CD4-positive, CD25-positive, alpha-beta regulatory T cell (primary cell): ENCODE data around the gene TRAPPC12. TPM values are rescaled to one million over a fixed set of nuclear protein-coding genes. Genes with fewer than 3 reads are reported as not detected.
"Not testable (repeated sequence)": the region's sequence is repeated elsewhere in the genome, so short reads cannot be mapped to it uniquely, and the experiment has no call there.

Experiments used
- ATAC-seq, 2 donors: fragments of 150-1000 bp; cut with Tn5 transposase; one replicate each; pipeline ENCODE4 v1.10.0; 2021; ENCODE audit warnings: low read depth in 2 of 2, moderate number of reproducible peaks in 2 of 2, moderate library complexity in 1 of 2
- DNase-seq, 3 donors: peaks; one replicate each; pipeline versions ENCODE4 v3.0.0 to v3.0.0-alpha.2; 2012 to 2022; ENCODE audit warnings: mixed read lengths in 1 of 3
- H3K27ac ChIP-seq: one replicate; pipeline ENCODE4 v1.7.0; 2013; ENCODE audit warnings: mild to moderate bottlenecking, low read length; ENCODE audit not compliant: insufficient read depth, poor library complexity, severe bottlenecking
- H3K27me3 ChIP-seq: one replicate; pipeline ENCODE4 v1.7.0; 2013; ENCODE audit warnings: low read length; ENCODE audit not compliant: control insufficient read depth, insufficient read depth
- H3K36me3 ChIP-seq: one replicate; pipeline ENCODE4 v1.7.0; 2013; ENCODE audit warnings: mild to moderate bottlenecking, low read length, moderate library complexity; ENCODE audit not compliant: control insufficient read depth, insufficient read depth
- H3K4me1 ChIP-seq: 2 replicates; pipeline ENCODE4 v1.7.0; 2013; ENCODE audit warnings: mild to moderate bottlenecking, low read length; ENCODE audit not compliant: insufficient read depth, control insufficient read depth, poor library complexity, severe bottlenecking
- H3K4me3 ChIP-seq: one replicate; pipeline ENCODE4 v1.7.0; 2013; ENCODE audit warnings: low read depth, mild to moderate bottlenecking, low read length, moderate library complexity
- H3K9me3 ChIP-seq, 2 experiments: 1 replicate in 1 of 2; 2 replicates in 1 of 2; pipeline ENCODE4 v1.7.0; 2013; ENCODE audit warnings: low read length in 2 of 2, mild to moderate bottlenecking in 1 of 2, moderate library complexity in 1 of 2; ENCODE audit not compliant: control insufficient read depth in 2 of 2
- H3K27ac Mint-ChIP-seq, 3 donors: one replicate each; pipeline ENCODE4 v1.8.0; 2020 to 2022; ENCODE audit warnings: mild to moderate bottlenecking in 3 of 3, mixed read lengths in 3 of 3, moderate library complexity in 2 of 3
- H3K27me3 Mint-ChIP-seq: one replicate; pipeline ENCODE4 v1.8.0; 2022; ENCODE audit warnings: mild to moderate bottlenecking, mixed read lengths
- H3K36me3 Mint-ChIP-seq: one replicate; pipeline ENCODE4 v1.8.0; 2020; ENCODE audit warnings: mixed read lengths
- H3K4me1 Mint-ChIP-seq, 4 donors: one replicate each; pipeline ENCODE4 v1.8.0; 2020 to 2022; ENCODE audit warnings: mixed read lengths in 4 of 4, mild to moderate bottlenecking in 1 of 4
- H3K4me3 Mint-ChIP-seq, 4 donors: one replicate each; pipeline ENCODE4 v1.8.0; 2020 to 2022; ENCODE audit warnings: mild to moderate bottlenecking in 4 of 4, mixed read lengths in 4 of 4, moderate library complexity in 3 of 4
- H3K9me3 Mint-ChIP-seq, 7 donors: one replicate each; pipeline ENCODE4 v1.8.0; 2020 to 2022; ENCODE audit warnings: mixed read lengths in 7 of 7, mild to moderate bottlenecking in 3 of 7, moderate library complexity in 2 of 7
- polyA plus RNA-seq, 4 donors: library from polyadenylated mRNA; unstranded; fragments of 300-500 nt; fragmentation: Illumina TruSeq; gene quantifications; one replicate each; pipeline ENCODE4 v1.2.3, GENCODE V29; 2021
- total RNA-seq: library from RNA; stranded (reverse); gene quantifications from one replicate; pipeline ENCODE4 v1.2.3, GENCODE V29; 2022

The TRAPPC12 gene
- total and polyA plus RNA-seq, 5 donors from 2014 or later: 30.5 to 97.3 (median 34.2) TPM

- H3K9me3 Mint-ChIP-seq: no peaks in the 10 kb centered on the region
- no peak for ATAC-seq
- no peak overlapping the region for H3K27ac Mint-ChIP-seq
- no peaks in the 10 kb centered on the region for H3K4me1 Mint-ChIP-seq
- Histone ChIP-seq H3K9me3 (no peaks in the 10 kb centered on the region), H3K4me1 (no peaks in the 10 kb centered on the region), H3K27ac (no peak overlapping the region), H3K27me3 (no peaks in the 10 kb centered on the region), H3K4me3 (no peak overlapping the region), H3K36me3 (peaks cover 17% of the 10 kb centered on the region)
- peaks cover 27% of the 10 kb centered on the region for H3K36me3 Mint-ChIP-seq
- H3K27me3 Mint-ChIP-seq: no peaks in the 10 kb centered on the region
- DNase-seq: no peak
- H3K4me3 Mint-ChIP-seq: no peak overlapping the region
Measured at GRCh38 chr2:3492951-3493614, 113.6 kb downstream of the TRAPPC12 start.

- ATAC-seq (no peak), DNase-seq (no peak)
- Mint-ChIP-seq H3K36me3 (peaks cover 32% of the 10 kb centered on the region), H3K4me1 (no peaks in the 10 kb centered on the region), H3K27ac (no peak overlapping the region), H3K9me3 (no peaks in the 10 kb centered on the region), H3K4me3 (no peak overlapping the region), H3K27me3 (no peaks in the 10 kb centered on the region)
- no peaks in the 10 kb centered on the region for H3K27me3 ChIP-seq
- H3K36me3 ChIP-seq: peaks cover 23% of the 10 kb centered on the region
- no peaks in the 10 kb centered on the region for H3K9me3 ChIP-seq
- H3K27ac ChIP-seq: no peak overlapping the region
- no peak overlapping the region for H3K4me3 ChIP-seq
- H3K4me1 ChIP-seq: no peaks in the 10 kb centered on the region
Measured at GRCh38 chr2:3493615-3494007, 114.1 kb downstream of the TRAPPC12 start.

- H3K27me3 Mint-ChIP-seq: no peaks in the 10 kb centered on the region
- no peak overlapping the region for H3K4me3 Mint-ChIP-seq
- Histone ChIP-seq H3K4me3 (no peak overlapping the region), H3K4me1 (no peaks in the 10 kb centered on the region), H3K36me3 (peaks cover 36% of the 10 kb centered on the region), H3K27me3 (no peaks in the 10 kb centered on the region), H3K9me3 (no peaks in the 10 kb centered on the region), H3K27ac (no peak overlapping the region)
- H3K27ac Mint-ChIP-seq: no peak overlapping the region
- H3K36me3 Mint-ChIP-seq: peaks cover 43% of the 10 kb centered on the region
- H3K9me3 Mint-ChIP-seq: no peaks in the 10 kb centered on the region
- DNase-seq (no peak), ATAC-seq (no peak)
- peaks cover 0 to 4% (median 0%) of the 10 kb centered on the region in 4 donors for H3K4me1 Mint-ChIP-seq
Measured at GRCh38 chr2:3494984-3495666, 115.6 kb downstream of the TRAPPC12 start.

GRCh38 chr2:3496708-3497080, 117.2 kb downstream of the TRAPPC12 start:
- H3K27ac Mint-ChIP-seq, H3K27me3 Mint-ChIP-seq, H3K9me3 ChIP-seq, H3K4me1 Mint-ChIP-seq, H3K4me3 Mint-ChIP-seq, ATAC-seq, H3K4me1 ChIP-seq, H3K4me3 ChIP-seq, H3K27me3 ChIP-seq, DNase-seq, H3K27ac ChIP-seq, H3K9me3 Mint-ChIP-seq: not testable (repeated sequence)
- peaks cover 48% of the 10 kb centered on the region for H3K36me3 Mint-ChIP-seq
- H3K36me3 ChIP-seq: peaks cover 42% of the 10 kb centered on the region

- DNase-seq (no peak), ATAC-seq (no peak)
- Mint-ChIP-seq H3K27ac (no peak overlapping the region), H3K9me3 (no peaks in the 10 kb centered on the region), H3K36me3 (peaks cover 55% of the 10 kb centered on the region), H3K4me3 (no peak overlapping the region), H3K4me1 (peaks cover 0 to 4% (median 1%) of the 10 kb centered on the region in 4 donors), H3K27me3 (no peaks in the 10 kb centered on the region)
- H3K4me1 ChIP-seq: no peaks in the 10 kb centered on the region
- no peaks in the 10 kb centered on the region for H3K9me3 ChIP-seq
- no peak overlapping the region for H3K27ac ChIP-seq
- H3K27me3 ChIP-seq: no peaks in the 10 kb centered on the region
- H3K4me3 ChIP-seq: no peak overlapping the region
- peaks cover 45% of the 10 kb centered on the region for H3K36me3 ChIP-seq
Measured at GRCh38 chr2:3498783-3499394, 119.4 kb downstream of the TRAPPC12 start.

GRCh38 chr2:3500326-3500899, 120.9 kb downstream of the TRAPPC12 start:
- Mint-ChIP-seq H3K9me3 (no peaks in the 10 kb centered on the region), H3K4me1 (peaks cover 0 to 8% (median 5%) of the 10 kb centered on the region in 4 donors), H3K27ac (no peak overlapping the region), H3K36me3 (peaks cover 59% of the 10 kb centered on the region), H3K4me3 (no peak overlapping the region), H3K27me3 (no peaks in the 10 kb centered on the region)
- Histone ChIP-seq H3K4me3 (no peak overlapping the region), H3K9me3 (no peaks in the 10 kb centered on the region), H3K36me3 (peaks cover 57% of the 10 kb centered on the region), H3K4me1 (no peaks in the 10 kb centered on the region), H3K27ac (no peak overlapping the region), H3K27me3 (no peaks in the 10 kb centered on the region)
- ATAC-seq: no peak
- DNase-seq: no peak

- peaks cover 42% of the 10 kb centered on the region for H3K36me3 ChIP-seq
- Mint-ChIP-seq H3K27ac (peak overlapping the region in 2 of 3 donors; percentile 44 to 68), H3K27me3 (no peaks in the 10 kb centered on the region), H3K4me3 (no peak overlapping the region), H3K9me3 (peaks cover 0 to 3% (median 0%) of the 10 kb centered on the region in 7 donors), H3K4me1 (peaks cover 4 to 19% (median 16%) of the 10 kb centered on the region in 4 donors), H3K36me3 (peaks cover 57% of the 10 kb centered on the region)
- no peak overlapping the region for H3K4me3 ChIP-seq
- H3K27me3 ChIP-seq: no peaks in the 10 kb centered on the region
- DNase-seq: no peak
- H3K4me1 ChIP-seq: no peaks in the 10 kb centered on the region
- no peaks in the 10 kb centered on the region for H3K9me3 ChIP-seq
- no peak for ATAC-seq
- no peak overlapping the region for H3K27ac ChIP-seq
Measured at GRCh38 chr2:3503046-3503445, 123.6 kb downstream of the TRAPPC12 start.
